ENCODE data around the gene ATP13A3. TPM values are rescaled to one million over a fixed set of nuclear protein-coding genes. Genes with fewer than 3 reads are reported as not detected.

Gene ATP13A3
- total RNA-seq, 4 donors from 2014 or later, result 23.6 to 129 (median 69.8) TPM

GRCh38 chr3:194396539-194396858, 90.3 kb downstream of the ATP13A3 start:
- WGBS, 2 donors (ENCODE audit: low coverage in 1 of 2), result 28 to 63% methylated on average over 4 to 13 of the region's 13 CpGs
- no peak for TF ChIP-seq EP300 (IDR thresholded peaks at IDR 0.05; ENCODE audit: low read depth)
- no peak for TF ChIP-seq POLR2AphosphoS5 (IDR thresholded peaks at IDR 0.05)
- no peak for TF ChIP-seq POLR2A (IDR thresholded peaks at IDR 0.05)
- TF ChIP-seq CTCF (IDR thresholded peaks at IDR 0.05), result no peak
- in situ Hi-C loops (cut with MboI; ENCODE audit: low pct_ligation_motif_present in 1 of 4, low pct_unique_long_range_greater_than_20kb in 1 of 4, low sequenced_read_pairs in 3 of 4), result loop anchor here in 1 of 4 donors (5.0 kb wide), 1 partner anchor 59 kb away; no protein-coding TSS in a partner anchor
- Histone ChIP-seq H3K36me3 (no peaks in the 10 kb centered on the region), H3K4me1 (peaks cover 0 to 34% (median 13%) of the 10 kb centered on the region in 4 donors), H3K4me3 (peak overlapping the region in 2 of 4 donors; percentile 10 to 24), H3K27me3 (peaks cover 20% of the 10 kb centered on the region), H3K27ac (peak overlapping the region; percentile 32 to 68 (median 50)), H3K9me3 (no peaks in the 10 kb centered on the region)
- no peak for DNase-seq
- intact Hi-C loops (cut with DNase I; ENCODE audit: low total_unique reads), result no loop called here

- peaks cover 20% of the 10 kb centered on the region for H3K27me3 ChIP-seq
- H3K27ac ChIP-seq, result peak overlapping the region; percentile 32 to 68 (median 50)
- H3K36me3 ChIP-seq, result no peaks in the 10 kb centered on the region
- in situ Hi-C loops (cut with MboI; ENCODE audit: low pct_ligation_motif_present in 1 of 4, low pct_unique_long_range_greater_than_20kb in 1 of 4, low sequenced_read_pairs in 3 of 4) (loop anchor here in 1 of 4 donors (5.0 kb wide), 1 partner anchor 59 kb away; no protein-coding TSS in a partner anchor), intact Hi-C loops (cut with DNase I; ENCODE audit: low total_unique reads) (no loop called here)
- DNase-seq, result peak; percentile 41
- WGBS, 2 donors (ENCODE audit: low coverage in 1 of 2), result 41 to 56% methylated on average over 7 to 26 of the region's 26 CpGs
- H3K4me3 ChIP-seq, result peak overlapping the region in 1 of 4 donors; percentile 24
- H3K4me1 ChIP-seq, result peaks cover 0 to 34% (median 13%) of the 10 kb centered on the region in 4 donors
- TF ChIP-seq POLR2A (IDR thresholded peaks at IDR 0.05) (no peak), EP300 (IDR thresholded peaks at IDR 0.05; ENCODE audit: low read depth) (no peak), POLR2AphosphoS5 (IDR thresholded peaks at IDR 0.05) (no peak), CTCF (IDR thresholded peaks at IDR 0.05) (no peak)
- H3K9me3 ChIP-seq, result peaks cover 0 to 2% of the 10 kb centered on the region in 2 donors
These were observed 90.8 kb downstream of the ATP13A3 start for GRCh38 chr3:194395778-194396538.

- TF ChIP-seq CTCF (IDR thresholded peaks at IDR 0.05), result no peak
- TF ChIP-seq POLR2A (IDR thresholded peaks at IDR 0.05), result no peak
- no peak for TF ChIP-seq POLR2AphosphoS5 (IDR thresholded peaks at IDR 0.05)
- no peak for TF ChIP-seq EP300 (IDR thresholded peaks at IDR 0.05; ENCODE audit: low read depth)
- Histone ChIP-seq H3K4me3 (no peak overlapping the region), H3K36me3 (no peaks in the 10 kb centered on the region), H3K27me3 (peaks cover 20% of the 10 kb centered on the region), H3K27ac (peak overlapping the region; percentile 32 to 68 (median 50)), H3K9me3 (peaks cover 0 to 6% of the 10 kb centered on the region in 2 donors), H3K4me1 (peaks cover 0 to 34% (median 13%) of the 10 kb centered on the region in 4 donors)
- in situ Hi-C loops (cut with MboI; ENCODE audit: low pct_ligation_motif_present in 1 of 4, low pct_unique_long_range_greater_than_20kb in 1 of 4, low sequenced_read_pairs in 3 of 4) (loop anchor here in 1 of 4 donors (5.0 kb wide), 1 partner anchor 58 kb away; no protein-coding TSS in a partner anchor), intact Hi-C loops (cut with DNase I; ENCODE audit: low total_unique reads) (no loop called here)
- no peak for DNase-seq
- 43 to 50% methylated on average over 3 to 5 of the region's 5 CpGs for WGBS, 2 donors (ENCODE audit: low coverage in 1 of 2)
These were observed 91.6 kb downstream of the ATP13A3 start for GRCh38 chr3:194395212-194395611.

GRCh38 chr3:194392576-194392975, 94.2 kb downstream of the ATP13A3 start:
- H3K36me3 ChIP-seq, result no peaks in the 10 kb centered on the region
- peaks cover 0 to 6% of the 10 kb centered on the region in 2 donors for H3K9me3 ChIP-seq
- no peak for DNase-seq
- intact Hi-C loops (cut with DNase I; ENCODE audit: low total_unique reads), result no loop called here
- H3K4me1 ChIP-seq, result peaks cover 0 to 34% (median 13%) of the 10 kb centered on the region in 4 donors
- WGBS, 2 donors (ENCODE audit: low coverage in 1 of 2), result 84 to 87% methylated on average over 7 of the region's 7 CpGs
- peaks cover 11% of the 10 kb centered on the region for H3K27me3 ChIP-seq
- H3K4me3 ChIP-seq, result no peak overlapping the region
- no peak overlapping the region for H3K27ac ChIP-seq
- no peak for TF ChIP-seq CTCF (IDR thresholded peaks at IDR 0.05)
- in situ Hi-C loops (cut with MboI; ENCODE audit: low pct_ligation_motif_present in 1 of 4, low pct_unique_long_range_greater_than_20kb in 1 of 4, low sequenced_read_pairs in 3 of 4), result no loop called here

Data from transverse colon (tissue), 4 donors.